Measurements from ENCODE around the gene PCBD2.

Gene PCBD2

GRCh38 chr5:134917070-134917815 is 12.3 kb downstream of the PCBD2 start:
- Histone ChIP-seq H3K9ac (ENCODE audit: low read length) (no peak overlapping the region), H3K79me2 (ENCODE audit: insufficient read depth, low read length) (no peaks in the 10 kb centered on the region), H2AFZ (ENCODE audit: low read depth, low read length, severe bottlenecking) (no peak overlapping the region), H3K27me3 (ENCODE audit: low read length) (no peaks in the 10 kb centered on the region), H3F3A (ENCODE audit: insufficient read depth) (no peaks in the 10 kb centered on the region), H3K9me2 (replicated peaks; ENCODE audit: insufficient read depth, low read length) (no peaks in the 10 kb centered on the region), H3K9me3 (ENCODE audit: insufficient read depth, low read length) (no peaks in the 10 kb centered on the region), H3K27ac (ENCODE audit: low read depth, low read length) (no peak overlapping the region), H3K4me2 (ENCODE audit: low read depth, low read length, poor library complexity, severe bottlenecking) (no peak overlapping the region), H4K20me1 (ENCODE audit: low read depth, low read length) (no peaks in the 10 kb centered on the region), H3K36me3 (ENCODE audit: low read length) (no peaks in the 10 kb centered on the region), H3K4me3 (ENCODE audit: insufficient read depth, low read length, poor library complexity, severe bottlenecking) (no peak overlapping the region)
- TF ChIP-seq EZH2phosphoT487 (conservative IDR thresholded peaks at IDR 0.05; ENCODE audit: low read length) (no peak), CTCF (IDR thresholded peaks at IDR 0.05; ENCODE audit: insufficient read depth, low read length, poor library complexity, severe bottlenecking) (peak; percentile 24)

GRCh38 chr5:134918861-134919260 is 13.9 kb downstream of the PCBD2 start:
- Histone ChIP-seq H3K9me3 (ENCODE audit: insufficient read depth, low read length) (no peaks in the 10 kb centered on the region), H4K20me1 (ENCODE audit: low read depth, low read length) (no peaks in the 10 kb centered on the region), H3K79me2 (ENCODE audit: insufficient read depth, low read length) (no peaks in the 10 kb centered on the region), H3K4me2 (ENCODE audit: low read depth, low read length, poor library complexity, severe bottlenecking) (no peak overlapping the region), H3K27ac (ENCODE audit: low read depth, low read length) (no peak overlapping the region), H3F3A (ENCODE audit: insufficient read depth) (no peaks in the 10 kb centered on the region), H3K9ac (ENCODE audit: low read length) (no peak overlapping the region), H3K4me3 (ENCODE audit: insufficient read depth, low read length, poor library complexity, severe bottlenecking) (no peak overlapping the region), H3K9me2 (replicated peaks; ENCODE audit: insufficient read depth, low read length) (no peaks in the 10 kb centered on the region), H3K27me3 (ENCODE audit: low read length) (no peaks in the 10 kb centered on the region), H2AFZ (ENCODE audit: low read depth, low read length, severe bottlenecking) (no peak overlapping the region), H3K36me3 (ENCODE audit: low read length) (no peaks in the 10 kb centered on the region)
- TF ChIP-seq CTCF (IDR thresholded peaks at IDR 0.05; ENCODE audit: insufficient read depth, low read length, poor library complexity, severe bottlenecking) = no peak
- TF ChIP-seq EZH2phosphoT487 (conservative IDR thresholded peaks at IDR 0.05; ENCODE audit: low read length) = no peak

GRCh38 chr5:134920848-134921575 is 16.1 kb downstream of the PCBD2 start:
- Histone ChIP-seq H2AFZ (ENCODE audit: low read depth, low read length, severe bottlenecking) (no peak overlapping the region), H3K36me3 (ENCODE audit: low read length) (no peaks in the 10 kb centered on the region), H4K20me1 (ENCODE audit: low read depth, low read length) (no peaks in the 10 kb centered on the region), H3K79me2 (ENCODE audit: insufficient read depth, low read length) (no peaks in the 10 kb centered on the region), H3K4me3 (ENCODE audit: insufficient read depth, low read length, poor library complexity, severe bottlenecking) (no peak overlapping the region), H3K27me3 (ENCODE audit: low read length) (no peaks in the 10 kb centered on the region), H3K9ac (ENCODE audit: low read length) (no peak overlapping the region), H3F3A (ENCODE audit: insufficient read depth) (no peaks in the 10 kb centered on the region), H3K27ac (ENCODE audit: low read depth, low read length) (no peak overlapping the region), H3K9me3 (ENCODE audit: insufficient read depth, low read length) (no peaks in the 10 kb centered on the region), H3K9me2 (replicated peaks; ENCODE audit: insufficient read depth, low read length) (no peaks in the 10 kb centered on the region), H3K4me2 (ENCODE audit: low read depth, low read length, poor library complexity, severe bottlenecking) (no peak overlapping the region)
- no peak for TF ChIP-seq EZH2phosphoT487 (conservative IDR thresholded peaks at IDR 0.05; ENCODE audit: low read length)
- TF ChIP-seq CTCF (IDR thresholded peaks at IDR 0.05; ENCODE audit: insufficient read depth, low read length, poor library complexity, severe bottlenecking) = no peak
